NB4 (cell line): ENCODE results near the gene PIK3AP1.

Source experiments
- DNase-seq: peaks from one replicate; pipeline ENCODE4 v3.0.0; 2010; ENCODE audit warnings: low read depth
- H3K4me3 ChIP-seq: one replicate; pipeline ENCODE4 v1.5.1; 2011; ENCODE audit warnings: mild to moderate bottlenecking, low read depth, low read length, moderate library complexity
- CTCF ChIP-seq: IDR thresholded peaks from one replicate; pipeline ENCODE4 v1.5.1; 2012; ENCODE audit warnings: low read depth, low read length
- MAX ChIP-seq: IDR thresholded peaks from 2 replicates; pipeline ENCODE4 v1.6.1; 2011; ENCODE audit warnings: low read depth, low read length
- MYC ChIP-seq: IDR thresholded peaks from 2 replicates; pipeline ENCODE4 v1.6.1; 2011; ENCODE audit warnings: low read depth, low read length
- POLR2A ChIP-seq: IDR thresholded peaks from 2 replicates; pipeline ENCODE4 v1.6.1; 2011; ENCODE audit warnings: mild to moderate bottlenecking; ENCODE audit not compliant: insufficient read length; ENCODE audit errors: extremely low read depth

PIK3AP1 gene

GRCh38 chr10:96612055-96612830 is 108.1 kb downstream of the PIK3AP1 start:
- no peak for DNase-seq
- H3K4me3 ChIP-seq: no peak overlapping the region
- TF ChIP-seq POLR2A (no peak), MYC (no peak), CTCF (no peak)

GRCh38 chr10:96610817-96611216 is 109.5 kb downstream of the PIK3AP1 start:
- no peak overlapping the region for H3K4me3 ChIP-seq
- TF ChIP-seq CTCF (no peak), POLR2A (no peak), MAX (no peak), MYC (no peak)
- DNase-seq: peak; percentile 45

- no peak for TF ChIP-seq MAX
- TF ChIP-seq POLR2A: no peak
- no peak for TF ChIP-seq MYC
- TF ChIP-seq CTCF: no peak
- DNase-seq: no peak
Measured at GRCh38 chr10:96609510-96609909, 110.8 kb downstream of the PIK3AP1 start.

GRCh38 chr10:96608805-96609204 is 111.5 kb downstream of the PIK3AP1 start:
- DNase-seq: no peak
- TF ChIP-seq CTCF (no peak), MYC (no peak), MAX (no peak), POLR2A (no peak)
- H3K4me3 ChIP-seq: no peak overlapping the region

More at GRCh38 chr10:96609510-96609909, 110.8 kb downstream of the PIK3AP1 start:
- H3K4me3 ChIP-seq: no peak overlapping the region

- H3K4me3 ChIP-seq: no peak overlapping the region
- TF ChIP-seq CTCF (no peak), POLR2A (no peak), MYC (no peak)
- DNase-seq: no peak
Measured at GRCh38 chr10:96608262-96608661, 112.1 kb downstream of the PIK3AP1 start.

GRCh38 chr10:96606946-96607345 is 113.4 kb downstream of the PIK3AP1 start:
- DNase-seq: no peak
- no peak overlapping the region for H3K4me3 ChIP-seq
- TF ChIP-seq CTCF: no peak
- TF ChIP-seq POLR2A: no peak
- no peak for TF ChIP-seq MYC
- no peak for TF ChIP-seq MAX
